HG03354 (cell line): ENCODE results near the gene TRPC4AP.
A peak's percentile ranks its signal among the peaks of the same experiment; 100 is the strongest.

Experiments
- ATAC-seq: cut with Tn5 transposase; IDR thresholded peaks from one replicate; pipeline ENCODE4 v1.9.1; 2021; ENCODE audit warnings: mild to moderate bottlenecking; ENCODE audit not compliant: unreplicated experiment, poor library complexity, severe bottlenecking

TRPC4AP gene

DNA sequence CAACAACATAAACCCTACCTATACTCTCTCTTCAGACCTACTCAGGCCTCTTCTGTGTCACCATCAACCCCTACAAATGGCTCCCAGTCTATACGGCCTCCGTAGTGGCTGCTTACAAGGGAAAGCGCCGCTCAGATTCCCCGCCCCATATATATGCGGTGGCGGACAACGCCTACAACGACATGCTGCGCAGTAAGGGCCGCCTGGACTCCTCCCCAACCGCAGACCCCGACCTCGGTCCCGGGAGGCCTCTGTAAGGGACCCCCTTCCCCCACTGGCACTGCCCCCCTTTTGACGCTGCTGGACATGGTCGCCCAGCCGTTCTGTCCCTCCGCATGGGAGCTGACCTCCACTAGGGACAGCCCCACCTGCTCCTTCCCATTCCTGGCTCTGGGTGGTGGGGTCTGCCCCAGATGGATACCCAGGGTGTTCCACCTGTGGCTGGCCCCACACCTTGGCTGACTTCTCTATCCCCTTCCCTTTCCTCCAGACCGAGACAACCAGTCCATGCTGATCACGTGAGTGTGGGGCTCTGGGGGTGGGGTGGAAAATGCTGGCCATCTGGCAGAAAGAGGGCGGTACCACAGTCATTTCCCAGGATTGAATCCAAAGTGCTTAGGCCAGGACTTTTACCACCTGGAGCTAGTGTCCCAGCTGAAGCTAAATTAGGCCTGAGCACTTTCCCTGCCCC lies 111.9 kb downstream of the TRPC4AP start:
- no peak for ATAC-seq

DNA sequence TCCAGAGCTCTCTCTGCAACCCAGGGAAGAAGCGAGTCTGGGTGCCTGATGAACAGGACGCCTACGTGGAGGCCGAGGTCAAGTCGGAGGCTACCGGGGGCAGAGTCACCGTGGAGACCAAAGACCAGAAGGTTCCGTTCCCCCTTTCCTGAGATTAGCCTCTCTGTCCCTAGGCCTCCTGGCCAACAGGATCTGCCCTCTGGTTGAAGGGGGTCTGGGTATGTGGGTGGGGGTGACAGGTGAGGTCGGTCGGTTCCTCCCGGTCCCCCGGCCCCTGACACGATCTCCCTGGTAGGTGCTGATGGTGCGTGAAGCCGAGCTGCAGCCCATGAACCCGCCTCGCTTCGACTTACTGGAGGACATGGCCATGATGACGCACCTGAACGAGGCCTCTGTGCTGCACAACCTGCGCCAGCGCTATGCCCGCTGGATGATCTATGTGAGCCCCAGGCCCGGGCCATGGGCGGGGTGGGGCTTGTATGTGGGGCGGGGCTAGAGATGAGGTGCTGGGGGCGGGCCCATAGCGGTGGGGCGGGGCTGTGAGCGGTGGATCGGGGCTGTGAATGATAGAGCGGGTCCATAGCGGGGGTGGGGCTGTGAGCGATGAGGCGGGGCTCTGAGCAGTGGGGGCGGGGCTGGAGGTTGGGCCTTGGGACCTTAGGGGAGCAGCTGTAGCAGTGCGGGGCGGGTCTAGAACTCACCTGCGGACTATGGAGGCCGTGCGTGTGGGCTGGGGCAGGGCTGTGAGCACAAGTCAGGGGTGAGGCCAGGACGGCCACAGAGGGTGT lies 113.0 kb downstream of the TRPC4AP start:
- ATAC-seq, result no peak

DNA sequence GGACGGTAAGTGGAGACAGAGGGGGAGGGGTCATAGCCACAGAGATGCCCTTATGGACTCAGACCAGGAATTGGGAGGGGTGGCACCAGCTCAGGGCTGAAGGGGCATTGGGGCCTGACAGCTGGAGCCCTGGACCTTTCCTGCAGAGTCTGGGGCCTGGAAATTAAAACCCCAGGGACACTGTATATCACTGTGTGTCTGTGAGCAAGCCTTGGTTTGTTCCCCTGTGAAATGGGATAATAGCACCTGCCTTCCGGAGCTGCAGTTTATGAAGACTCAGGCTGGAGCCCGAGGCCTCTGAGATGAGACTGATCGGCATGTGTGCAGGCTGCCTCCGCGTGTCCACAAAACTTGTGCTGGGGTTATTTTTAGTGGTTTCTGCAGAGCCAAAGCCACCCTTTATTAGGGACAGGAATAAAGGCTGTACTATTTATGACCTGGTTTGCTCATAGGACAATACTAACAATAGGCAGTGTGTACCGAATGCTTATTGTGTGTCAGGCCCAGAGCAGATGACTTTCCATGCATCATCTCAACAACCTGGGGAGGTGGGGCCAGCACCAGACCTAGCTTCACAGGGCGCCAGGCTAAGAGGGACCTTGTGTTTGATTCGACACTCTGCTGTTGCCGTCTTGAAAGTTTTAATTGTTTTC lies 114.4 kb downstream of the TRPC4AP start:
- no peak for ATAC-seq

DNA sequence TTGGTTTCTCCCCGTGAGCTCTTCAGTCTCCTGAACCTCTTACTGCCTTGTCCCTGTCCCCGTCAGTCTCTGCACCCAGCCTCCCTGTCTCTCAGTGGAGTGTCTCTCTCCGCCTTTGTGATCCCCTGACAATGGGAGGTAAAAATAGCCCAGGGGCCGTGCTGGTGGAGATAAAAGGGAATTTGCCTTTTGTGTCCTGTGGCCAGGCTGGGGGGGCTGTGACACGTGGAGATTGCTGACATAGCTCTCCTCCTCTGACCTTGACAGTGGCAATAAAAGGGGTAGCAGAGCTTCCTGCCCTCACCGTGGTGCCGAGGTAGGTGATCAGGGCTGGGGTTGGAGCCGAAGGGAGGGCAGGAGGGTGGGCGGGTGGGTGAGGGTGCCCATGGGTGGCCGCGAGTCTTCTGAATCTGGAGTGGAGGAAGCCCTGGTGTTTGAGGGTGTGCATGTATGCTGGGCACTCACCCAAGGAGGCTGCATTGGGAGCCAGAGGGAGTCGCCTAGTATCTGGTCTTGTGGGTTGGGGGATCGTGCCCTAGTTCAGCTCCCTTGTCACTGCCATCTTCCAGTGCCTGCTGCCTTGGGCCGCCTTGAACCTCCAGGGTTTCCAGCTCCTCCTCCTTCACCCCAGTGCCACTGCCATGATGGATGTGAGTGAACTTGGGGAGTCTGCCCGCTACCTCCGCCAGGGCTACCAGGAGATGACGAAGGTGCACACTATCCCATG lies 115.1 kb downstream of the TRPC4AP start:
- no peak for ATAC-seq

DNA sequence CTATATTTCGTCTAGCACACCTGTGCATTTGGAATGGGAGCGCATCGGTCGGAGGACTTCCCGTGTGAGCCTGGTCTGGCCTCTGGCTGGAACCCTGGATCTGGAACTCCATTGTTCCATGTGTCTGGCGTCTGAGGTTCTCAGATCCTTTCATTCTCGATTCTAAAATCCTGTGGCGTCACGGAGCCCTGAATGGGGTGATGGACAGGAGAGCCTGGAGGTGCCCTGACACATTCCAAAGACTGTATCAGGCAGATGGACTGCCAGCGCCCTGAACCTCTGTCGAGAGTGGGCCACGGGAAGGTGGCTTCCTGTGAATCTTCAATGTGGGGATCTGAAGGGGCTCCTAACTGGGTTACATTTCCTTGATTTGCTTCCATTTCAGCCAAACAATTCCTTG lies 116.3 kb downstream of the TRPC4AP start:
- ATAC-seq, result no peak

DNA sequence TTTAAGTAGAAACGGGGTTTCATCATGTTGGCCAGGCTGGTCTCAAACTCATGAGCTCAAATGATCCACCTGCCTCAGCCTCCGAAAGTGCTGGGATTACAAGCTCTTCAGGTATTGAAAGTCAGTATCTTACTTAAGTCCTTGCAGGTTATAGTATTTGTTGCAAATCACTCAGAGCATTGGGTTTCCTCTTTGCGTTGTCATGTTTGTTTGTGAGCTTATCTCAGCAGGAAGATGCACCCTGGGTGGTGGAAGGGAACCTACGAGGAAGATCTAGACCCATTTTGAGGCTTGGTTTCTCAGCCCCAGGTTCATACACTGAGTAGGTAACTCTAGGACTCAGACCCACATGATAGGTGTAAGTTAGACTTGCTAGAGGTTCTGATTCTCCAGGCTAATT lies 118.4 kb downstream of the TRPC4AP start:
- no peak for ATAC-seq

DNA sequence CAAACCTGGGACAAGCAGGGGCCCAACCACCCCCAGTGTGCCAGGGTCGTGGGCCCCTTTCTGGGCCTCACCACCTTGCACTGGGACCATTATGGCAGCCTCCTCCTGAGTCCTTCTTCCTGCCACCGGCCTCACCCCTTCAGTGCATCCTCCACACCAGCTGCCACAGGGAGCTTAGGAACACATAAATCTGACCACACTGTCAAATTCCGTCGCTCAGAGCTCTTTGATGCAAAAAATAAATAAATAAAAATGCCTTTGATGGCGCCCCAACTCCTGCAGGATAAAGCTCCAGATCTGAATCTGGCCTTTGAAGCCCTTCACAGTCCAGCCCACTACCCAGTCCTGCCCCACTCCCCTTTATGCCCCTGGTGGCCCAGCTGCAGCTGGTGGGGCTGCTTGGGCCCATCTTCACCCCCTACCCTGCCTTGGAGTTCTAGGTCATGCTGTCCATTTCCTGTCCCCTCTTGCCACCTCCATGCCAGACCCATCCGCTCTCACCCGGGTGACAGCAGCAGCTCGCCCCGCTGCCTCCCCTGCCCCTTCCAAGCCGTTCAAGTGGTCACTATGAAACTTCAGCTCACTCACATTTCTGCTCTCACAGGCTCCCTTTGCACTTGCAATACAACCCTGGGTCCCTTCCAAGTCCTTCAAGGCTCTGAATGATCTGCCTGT lies 120.9 kb downstream of the TRPC4AP start:
- no peak for ATAC-seq

DNA sequence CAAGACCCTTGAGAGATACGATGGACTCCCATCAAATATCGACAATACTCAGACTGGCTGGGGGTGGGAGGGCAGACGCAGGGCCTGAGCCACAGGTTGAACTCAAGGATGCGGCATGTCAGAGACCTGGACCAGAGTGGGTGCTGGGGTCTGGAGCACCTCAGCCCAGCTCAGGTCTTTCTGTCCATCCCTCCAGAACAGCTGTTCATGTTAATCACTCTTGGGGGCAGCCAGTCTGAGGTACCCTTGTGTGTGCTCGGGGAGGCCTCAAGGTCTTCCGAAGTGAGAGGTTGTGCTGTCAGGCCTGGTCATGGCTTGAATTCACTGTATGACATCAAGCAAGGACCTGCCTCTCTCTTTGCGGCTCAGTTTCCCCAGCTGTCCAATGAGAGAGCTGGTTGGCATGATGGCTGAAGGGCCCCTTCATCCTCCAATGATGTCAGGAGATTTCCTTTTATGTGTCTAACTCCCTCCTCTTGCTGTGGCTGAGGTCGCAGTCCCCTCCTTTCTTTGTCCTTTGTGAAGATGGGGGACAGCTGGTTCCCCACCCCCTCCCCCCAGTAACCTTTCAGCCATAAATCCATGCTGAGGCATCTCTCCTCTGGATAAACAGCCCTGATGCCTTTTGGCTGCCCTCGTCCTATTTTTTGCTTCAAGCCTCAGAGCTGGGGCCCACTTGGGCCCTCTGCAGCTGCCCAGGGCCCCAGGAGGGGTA lies 121.6 kb downstream of the TRPC4AP start:
- ATAC-seq, result no peak

DNA sequence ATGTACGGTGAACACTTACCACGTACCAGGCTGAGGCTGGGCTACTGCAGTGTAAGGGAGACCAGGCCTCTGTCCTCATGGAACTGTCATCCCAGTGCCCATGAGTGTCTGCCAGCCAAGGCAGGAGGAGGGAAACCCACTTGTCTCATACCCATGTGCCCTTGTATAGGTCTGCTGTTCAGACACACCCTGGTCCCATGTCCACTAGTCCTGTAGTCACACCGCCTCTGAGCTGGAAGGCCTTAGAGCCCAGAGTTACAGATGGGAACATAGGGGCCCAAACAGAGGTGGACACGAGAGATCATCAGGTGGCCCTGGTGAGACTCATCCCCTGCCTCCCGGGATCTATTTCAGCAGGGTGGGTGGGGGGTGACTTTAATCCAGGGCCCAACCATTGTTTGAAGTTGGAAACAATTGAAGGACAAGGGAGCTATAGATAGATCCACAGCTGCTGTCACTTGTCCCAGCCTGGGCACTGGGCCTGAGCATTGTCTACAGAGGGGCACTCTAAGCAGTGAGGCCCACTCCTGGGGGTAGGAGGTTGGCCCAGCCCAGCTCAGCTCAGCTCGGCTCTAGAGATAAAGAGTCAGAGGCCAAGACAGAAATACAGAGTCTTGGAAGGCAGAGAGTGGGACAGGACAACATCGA lies 122.3 kb downstream of the TRPC4AP start:
- ATAC-seq, result no peak

DNA sequence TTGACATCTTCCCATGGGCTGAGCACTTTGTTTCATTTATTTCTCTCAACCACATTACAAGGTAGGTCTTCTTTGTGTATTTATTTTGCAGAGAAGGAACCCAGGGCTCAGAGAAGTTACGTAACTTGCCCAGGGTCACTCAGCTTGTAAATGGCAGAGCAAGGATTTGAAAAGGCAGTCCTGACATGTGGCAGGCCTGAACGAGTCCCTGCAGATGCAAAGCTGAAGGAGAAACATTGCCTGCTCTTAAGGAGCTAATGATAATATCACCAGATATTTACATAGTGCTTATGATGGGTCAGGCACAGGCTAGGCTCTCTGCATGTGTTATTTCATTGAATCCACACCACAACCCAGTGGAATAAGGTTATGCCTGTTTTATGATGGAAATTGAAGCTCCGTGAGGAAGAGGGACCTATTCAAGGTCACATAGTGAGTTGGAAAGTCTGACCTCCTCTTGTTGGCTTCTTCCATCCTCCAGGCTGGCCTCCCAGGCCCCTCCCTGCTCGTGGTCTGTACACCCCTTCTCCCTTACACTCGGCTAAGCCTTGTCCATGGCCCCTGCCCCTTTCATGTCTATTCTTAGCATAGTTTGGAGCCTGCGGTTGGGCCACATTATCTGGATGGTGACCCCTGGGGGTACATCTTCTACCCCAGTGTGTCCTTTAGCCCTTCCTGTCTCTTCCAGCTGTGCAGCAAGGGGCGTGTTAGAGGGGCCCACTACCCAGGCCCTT lies 124.4 kb downstream of the TRPC4AP start:
- ATAC-seq, result no peak

DNA sequence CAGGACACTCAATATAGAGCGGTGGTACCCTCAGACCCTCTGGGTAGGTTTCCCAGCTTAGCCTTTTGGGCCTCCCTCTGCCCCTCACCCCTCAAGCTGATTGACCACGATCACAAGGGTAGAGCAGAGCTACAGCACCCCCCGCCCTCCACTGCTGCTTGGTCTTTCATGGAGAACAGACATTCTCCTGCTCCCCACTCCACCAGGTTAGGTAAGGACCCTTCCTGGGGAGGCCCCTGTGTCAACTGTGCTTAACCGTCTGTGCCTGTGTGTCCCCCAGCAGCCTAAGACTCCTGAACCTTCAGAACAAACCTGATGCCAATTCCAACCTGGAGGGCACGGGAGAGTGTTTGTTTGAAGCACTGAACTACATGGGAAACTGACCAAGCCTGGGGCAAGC lies 125.2 kb downstream of the TRPC4AP start:
- ATAC-seq, result no peak

DNA sequence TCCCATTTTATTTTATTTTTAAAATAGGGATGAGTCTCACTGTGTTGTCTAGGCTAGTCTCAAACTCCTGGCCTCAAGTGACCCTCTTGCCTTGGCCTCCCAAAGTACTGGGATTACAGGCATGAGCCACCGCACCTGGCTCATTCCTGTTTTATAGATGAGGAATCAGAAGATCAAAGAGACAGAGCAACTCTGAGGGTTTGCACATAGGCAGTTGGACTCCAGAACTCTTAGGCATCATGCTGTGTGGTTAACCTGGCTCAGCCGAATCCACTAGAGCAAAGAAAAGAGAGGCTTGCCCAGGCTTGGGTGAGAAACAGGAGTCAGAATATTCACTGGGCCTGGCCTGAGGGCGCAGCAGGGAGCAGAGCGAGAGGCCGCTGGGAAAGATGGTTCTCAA lies 127.6 kb downstream of the TRPC4AP start:
- ATAC-seq, result no peak

DNA sequence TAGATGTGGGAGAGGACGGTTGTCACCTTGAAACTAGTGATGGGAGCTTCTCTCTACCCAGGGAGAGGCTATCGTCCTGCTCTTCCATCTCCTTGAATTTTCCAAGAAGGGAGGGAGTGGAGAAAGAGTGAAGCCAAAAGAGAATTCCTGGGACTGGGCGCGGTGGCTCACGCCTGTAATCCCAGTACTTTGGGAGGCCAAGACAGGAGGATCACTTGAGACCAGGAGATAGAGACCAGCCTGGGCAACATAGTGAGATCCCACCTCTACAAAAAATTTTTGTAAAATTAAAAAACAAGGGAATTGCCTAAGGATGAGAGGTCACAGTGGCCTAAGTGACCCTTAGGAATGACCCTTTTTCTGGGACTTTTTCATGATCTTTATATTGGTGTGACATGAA lies 128.1 kb downstream of the TRPC4AP start:
- ATAC-seq, result no peak

DNA sequence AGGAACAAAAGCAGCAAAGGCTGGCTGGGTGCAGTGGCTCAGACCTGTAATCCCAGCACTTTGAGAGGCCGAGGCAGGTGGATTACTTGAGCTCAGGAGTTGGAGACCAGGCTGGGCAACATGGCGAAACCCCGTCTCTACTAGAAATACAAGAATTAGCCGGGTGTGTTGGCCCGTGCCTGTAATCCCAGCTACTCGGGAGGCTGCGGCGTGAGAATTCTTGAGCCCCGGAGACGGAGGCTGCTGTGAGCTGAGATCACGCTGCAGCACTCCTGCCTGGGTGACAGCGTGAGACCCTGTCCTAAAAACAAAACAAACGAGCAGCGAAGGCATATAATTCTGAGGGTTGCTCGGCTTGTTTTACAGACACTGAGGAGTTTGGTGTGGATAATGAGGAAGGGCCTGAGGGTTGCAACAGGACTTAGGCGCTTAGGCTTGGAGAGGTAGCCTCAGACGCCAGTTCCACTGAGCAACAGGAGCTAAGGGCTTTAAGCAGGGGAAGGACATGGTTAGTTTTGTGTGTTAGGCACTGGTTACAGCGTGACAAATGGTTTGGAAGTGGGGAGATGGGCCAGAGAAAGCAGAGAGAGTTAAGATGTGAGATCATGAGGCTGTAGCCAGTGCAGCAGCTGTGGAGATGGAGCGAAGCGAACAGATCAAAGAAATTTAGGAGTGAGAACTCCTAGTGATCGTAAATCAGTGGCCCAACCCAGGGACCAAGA lies 135.7 kb downstream of the TRPC4AP start:
- no peak for ATAC-seq

DNA sequence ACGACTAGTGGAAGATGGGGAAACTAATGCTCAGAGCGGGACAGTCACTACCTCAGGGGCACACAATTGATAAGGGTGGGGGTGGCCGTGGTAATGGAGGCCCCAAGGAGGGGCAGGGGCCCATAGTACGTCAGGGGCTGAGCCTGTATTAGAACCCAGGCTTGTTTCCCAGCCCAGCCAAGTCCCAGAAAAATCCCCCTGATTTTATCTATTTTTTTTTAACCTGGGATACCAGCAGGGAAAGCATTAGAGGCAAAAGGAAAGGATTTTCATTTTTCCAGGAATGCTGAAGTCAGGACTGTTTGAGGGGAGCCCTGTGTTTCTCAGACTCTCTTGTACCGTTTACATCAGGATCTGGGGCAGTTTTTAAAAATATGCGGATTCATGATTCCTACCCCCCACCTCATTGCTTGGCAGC lies 136.6 kb downstream of the TRPC4AP start:
- ATAC-seq, result no peak

DNA sequence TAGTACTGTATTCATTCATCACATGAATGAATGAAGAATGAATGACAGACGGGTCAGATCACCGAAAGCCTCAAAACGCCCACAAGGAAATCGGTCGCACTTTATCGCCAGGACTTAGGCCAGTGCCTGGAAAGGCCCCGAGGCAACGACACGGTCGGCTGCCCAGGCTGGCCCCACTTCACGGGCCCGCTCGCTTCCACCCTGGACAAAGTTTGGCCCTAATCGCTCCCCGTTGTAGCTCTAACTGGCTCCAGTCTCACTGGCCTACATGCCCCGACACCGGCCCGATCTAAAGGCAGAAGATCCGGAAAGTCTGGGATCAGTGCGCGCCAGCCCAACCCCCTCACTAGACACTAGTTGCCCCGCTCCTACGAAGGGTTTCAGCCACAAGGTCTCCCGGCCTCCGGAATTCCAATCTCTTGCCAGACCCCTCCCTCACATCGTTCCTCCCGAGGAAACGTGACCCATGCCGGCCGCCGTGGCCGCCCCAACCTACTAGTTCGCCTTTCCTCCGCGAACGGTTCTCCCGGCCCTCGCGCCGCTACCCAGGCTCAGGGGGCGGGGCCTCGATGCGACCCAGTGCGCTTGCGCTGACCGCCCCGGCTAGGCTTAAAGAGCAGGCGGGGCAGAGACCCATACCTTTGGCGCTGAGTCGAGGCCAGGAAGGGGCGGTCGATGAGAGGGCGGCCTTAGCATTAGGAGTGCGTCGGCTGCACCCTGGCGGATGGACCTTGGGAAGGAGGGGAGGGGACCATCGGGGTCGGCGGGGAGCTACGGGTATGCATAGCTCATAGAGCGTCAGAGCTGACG lies 137.2 kb downstream of the TRPC4AP start, which contains the start of the genes GSS and MYH7B:
Gene GSS, minus strand, starts transcription at position 576 of the 810 bp plus-strand sequence. CDS start 3,954 bp downstream, outside the sequence.
Gene MYH7B, plus strand, starts transcription at position 638 of the 810 bp plus-strand sequence. CDS start 22,138 bp downstream, outside the sequence.
- ATAC-seq, result peak; percentile 89
